HCT116 (cell line): Measurements from ENCODE around the gene MKNK1. TPM values are rescaled to one million over a fixed set of nuclear protein-coding genes. Genes with fewer than 3 reads are reported as not detected.

Experiments
- ATAC-seq: fragments of 200-7000 bp; cut with Tn5 transposase; 2 replicates; pipeline ENCODE4 v1.9.1; 2020; ENCODE audit warnings: mild to moderate bottlenecking, moderate library complexity
- BruUV-seq: library from RNA; stranded (reverse); fragments of 400-500 nt; replicated peaks from 2 replicates; lab custom pipeline; 2021; lab: Mats Ljungman, UMichigan
- CTCF ChIA-PET: fragments of 300-600 bp; sonication (Branson Sonifier 250); formaldehyde crosslinking; loops from one replicate; lab custom pipeline; 2021; ENCODE audit warnings: antibody characterized with exemption; lab: Charles Lee
- POLR2A ChIA-PET: fragments of 300-600, 350-600 bp; sonication (Branson Sonifier 250); formaldehyde crosslinking; loops from one replicate; lab custom pipeline; 2021; ENCODE audit warnings: antibody characterized with exemption; lab: Charles Lee
- RAD21 ChIA-PET, 2 experiments: fragments of 300-600 bp; sonication (Branson Sonifier 250); formaldehyde crosslinking; loops; one replicate each; lab custom pipeline; 2023; ENCODE audit warnings: low total read pairs in 2 of 2; ENCODE audit not compliant: uncharacterized antibody in 2 of 2, unreplicated experiment in 2 of 2, low non-redundant PET in 1 of 2; lab: Charles Lee
- DNase-seq: peaks from one replicate; pipeline ENCODE4 v3.0.0-alpha.2; 2010; ENCODE audit warnings: low read depth, low spot score
- H2AFZ ChIP-seq: fragments of 200-600 bp; shearing (Covaris generic), sonication (generic); 2 replicates; pipeline ENCODE4 v1.6.1; 2017; ENCODE audit warnings: low read depth, mixed run types, mixed read lengths, antibody characterized with exemption, low read length; ENCODE audit not compliant: poor library complexity, severe bottlenecking
- H3K27ac ChIP-seq: 2 replicates; pipeline ENCODE4 v1.5.1; 2012; ENCODE audit warnings: low read depth, low read length
- H3K27me3 ChIP-seq: fragments of 200-600 bp; sonication (generic); 2 replicates; pipeline ENCODE4 v1.6.1; 2016; ENCODE audit warnings: mixed run types, low read length, mixed read lengths; ENCODE audit not compliant: insufficient read depth
- H3K36me3 ChIP-seq, 2 experiments: fragments of 200-500 bp in 1 of 2; fragments of 200-600 bp in 1 of 2; sonication (Bioruptor generic) in 1 of 2; sonication (generic) in 1 of 2; 2 replicates each; pipeline versions ENCODE4 v1.5.1 to v1.6.1; 2014 to 2016; ENCODE audit warnings: low read length in 2 of 2, inconsistent platforms in 1 of 2, mixed read lengths in 1 of 2, mixed run types in 1 of 2; ENCODE audit not compliant: insufficient read depth in 2 of 2, control insufficient read depth in 1 of 2
- H3K4me1 ChIP-seq, 2 experiments: fragments of 200-600 bp in 1 of 2; sonication (generic) in 1 of 2; 2 replicates each; pipeline versions ENCODE4 v1.5.1 to v1.6.1; 2012 to 2017; ENCODE audit warnings: low read length in 2 of 2, inconsistent platforms in 1 of 2, mild to moderate bottlenecking in 1 of 2, mixed read lengths in 1 of 2, mixed run types in 1 of 2, moderate library complexity in 1 of 2; ENCODE audit not compliant: insufficient read depth in 2 of 2, control insufficient read depth in 1 of 2
- H3K4me2 ChIP-seq: fragments of 200-600 bp; sonication (generic); 2 replicates; pipeline ENCODE4 v1.6.1; 2017; ENCODE audit warnings: mixed run types, low read length, mixed read lengths
- H3K4me3 ChIP-seq, 2 experiments: fragments of 200-600 bp in 1 of 2; sonication (generic) in 1 of 2; replicated peaks in 1 of 2; 2 replicates each; pipeline ENCODE4 v1.5.1; 2011 to 2016; ENCODE audit warnings: low read length in 2 of 2, control low read depth in 1 of 2, low read depth in 1 of 2, mild to moderate bottlenecking in 1 of 2, mixed read lengths in 1 of 2, mixed run types in 1 of 2
- H3K79me2 ChIP-seq: fragments of 200-600 bp; sonication (generic); 2 replicates; pipeline ENCODE4 v1.6.1; 2017; ENCODE audit warnings: mild to moderate bottlenecking, mixed run types, low read length, moderate library complexity, mixed read lengths; ENCODE audit not compliant: insufficient read depth
- H3K9ac ChIP-seq: fragments of 200-600 bp; sonication (generic); 2 replicates; pipeline ENCODE4 v1.6.1; 2016; ENCODE audit warnings: low read length, mixed read lengths
- H3K9me2 ChIP-seq: fragments of 200-600 bp; sonication (generic), shearing (Covaris generic); 2 replicates; pipeline ENCODE4 v1.6.1; 2017; ENCODE audit warnings: mixed run types, mild to moderate bottlenecking, moderate library complexity; ENCODE audit not compliant: insufficient read depth
- H3K9me3 ChIP-seq, 2 experiments: fragments of 200-500 bp in 1 of 2; fragments of 200-600 bp in 1 of 2; sonication (Bioruptor generic) in 1 of 2; sonication (generic) in 1 of 2; 2 replicates each; pipeline ENCODE4 v1.6.1; 2014 to 2017; ENCODE audit warnings: low read length in 2 of 2, mixed read lengths in 2 of 2, inconsistent platforms in 1 of 2, low read depth in 1 of 2, mild to moderate bottlenecking in 1 of 2, mixed run types in 1 of 2, moderate library complexity in 1 of 2; ENCODE audit not compliant: control insufficient read depth in 1 of 2, insufficient read depth in 1 of 2
- H4K20me1 ChIP-seq: fragments of 200-600 bp; sonication (generic), shearing (Covaris generic); 2 replicates; pipeline ENCODE4 v1.6.1; 2017; ENCODE audit warnings: mixed run types, mild to moderate bottlenecking, moderate library complexity; ENCODE audit not compliant: insufficient read depth
- CBX3 ChIP-seq: IDR thresholded peaks from 2 replicates; pipeline ENCODE4 v1.6.1; 2012; ENCODE audit warnings: low read depth
- EGR1 ChIP-seq: IDR thresholded peaks from 2 replicates; pipeline ENCODE4 v1.6.1; 2012; ENCODE audit warnings: low read depth
- EZH2phosphoT487 ChIP-seq: fragments of 200-600 bp; IDR thresholded peaks from 2 replicates; pipeline ENCODE4 v1.6.1; 2018; ENCODE audit warnings: antibody characterized with exemption, borderline replicate concordance
- JUND ChIP-seq: IDR thresholded peaks from 2 replicates; pipeline ENCODE4 v1.6.1; 2012
- POLR2A ChIP-seq: IDR thresholded peaks from 2 replicates; pipeline ENCODE4 v1.7.0; 2011; ENCODE audit warnings: borderline replicate concordance; ENCODE audit not compliant: insufficient read depth, insufficient read length; ENCODE audit errors: extremely low read depth
- POLR2AphosphoS5 ChIP-seq: IDR thresholded peaks from 2 replicates; pipeline ENCODE4 v1.6.1; 2011; ENCODE audit warnings: mild to moderate bottlenecking, low read depth, low read length, moderate library complexity
- SIN3A ChIP-seq: IDR thresholded peaks from 2 replicates; pipeline ENCODE4 v1.6.1; 2012; ENCODE audit warnings: low read depth
- SP1 ChIP-seq: IDR thresholded peaks from 2 replicates; pipeline ENCODE4 v1.6.1; 2012; ENCODE audit warnings: low read depth
- SRF ChIP-seq: IDR thresholded peaks from 2 replicates; pipeline ENCODE4 v1.6.1; 2012; ENCODE audit warnings: low read depth
- TCF7L2 ChIP-seq: IDR thresholded peaks from 2 replicates; pipeline ENCODE4 v1.7.0; 2011; ENCODE audit warnings: borderline replicate concordance, inconsistent platforms; ENCODE audit not compliant: insufficient read depth, insufficient read length; ENCODE audit errors: extremely low read depth
- YY1 ChIP-seq: IDR thresholded peaks from 2 replicates; pipeline ENCODE4 v1.6.1; 2011; ENCODE audit warnings: low read length, low read depth, moderate library complexity, mild to moderate bottlenecking; ENCODE audit not compliant: insufficient replicate concordance; ENCODE audit errors: extremely low read depth
- ZFX ChIP-seq: fragments of 450-650 bp; IDR thresholded peaks from 2 replicates; pipeline ENCODE4 v1.6.1; 2017
- intact Hi-C: fragments of 100-400 bp; cut with micrococcal nuclease; formaldehyde crosslinking; loops from 2 replicates; pipeline ENCODE4 v1.10.0; 2022
- total RNA-seq: library from RNA; stranded (reverse); gene quantifications from one replicate; pipeline ENCODE4 v1.2.1, GENCODE V29; 2021; ENCODE audit not compliant: unreplicated experiment
- TF ChIP-seq, protein P1 (sequence below): IDR thresholded peaks from 2 replicates; pipeline ENCODE4 v1.6.1; 2011; ENCODE audit warnings: mild to moderate bottlenecking, low read length, moderate library complexity; ENCODE audit not compliant: insufficient replicate concordance; ENCODE audit errors: extremely low read depth
- TF ChIP-seq, protein P2 (sequence below), 3 experiments: fragments of 200-600 bp in 1 of 3; sonication (generic) in 1 of 3; IDR thresholded peaks in 2 of 3; conservative IDR thresholded peaks in 1 of 3; 2 replicates each; pipeline ENCODE4 v1.5.1; 2012 to 2017; ENCODE audit warnings: low read depth in 2 of 3, low read length in 2 of 3, antibody characterized with exemption in 1 of 3, borderline replicate concordance in 1 of 3, control low read depth in 1 of 3, mild to moderate bottlenecking in 1 of 3, mixed read lengths in 1 of 3, mixed run types in 1 of 3, moderate library complexity in 1 of 3; ENCODE audit not compliant: insufficient read depth in 1 of 3

The MKNK1 gene
- total RNA-seq, 1 experiment from 2014 or later, result 30.9 TPM

DNA sequence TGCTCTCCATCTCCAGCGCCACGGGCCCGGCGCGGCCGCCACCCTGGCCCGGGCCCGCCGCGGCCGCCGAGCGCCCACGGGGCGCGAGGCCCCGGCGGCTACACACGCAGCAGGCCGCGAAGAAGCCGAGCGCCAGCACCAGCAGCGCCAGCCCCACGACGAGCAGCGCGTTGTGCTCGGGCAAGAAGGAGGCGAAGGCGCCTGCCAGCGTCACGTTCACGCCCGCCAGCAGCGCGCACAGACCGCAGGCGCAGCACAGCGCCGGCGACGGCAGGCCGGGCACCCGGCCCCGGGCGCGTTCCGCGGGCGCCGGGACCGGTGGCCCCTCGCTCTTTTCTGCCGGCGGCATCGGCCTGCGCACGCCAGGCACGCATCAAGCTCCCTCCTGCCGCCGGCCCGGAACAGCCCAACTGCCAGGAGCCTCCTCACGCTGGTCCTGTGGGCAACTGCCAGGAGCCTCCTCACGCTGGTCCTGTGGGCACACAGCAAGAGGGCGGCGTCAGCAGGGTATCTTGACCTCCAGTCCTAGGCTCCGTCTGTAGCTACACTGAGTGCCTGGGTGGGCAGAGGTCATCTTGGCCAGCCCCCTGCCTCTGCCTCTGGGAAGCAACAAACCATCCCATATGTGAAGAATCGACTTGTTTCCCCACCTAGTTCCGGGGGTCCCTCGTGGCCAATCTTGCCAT is 70.7 kb downstream of the MKNK1 start:
- ATAC-seq (no peak), DNase-seq (no peak)
- no peaks in the 10 kb centered on the region for H3K9me3 ChIP-seq
- POLR2A ChIA-PET, result no interaction called here
- H2AFZ ChIP-seq, result no peak overlapping the region
- no TSS peak for BruUV-seq
- TF ChIP-seq SIN3A, result no peak
- TF ChIP-seq EGR1, result no peak
- TF ChIP-seq POLR2AphosphoS5, result no peak
- no peak for TF ChIP-seq ZFX
- H3K4me2 ChIP-seq, result no peak overlapping the region
- H3K79me2 ChIP-seq, result no peaks in the 10 kb centered on the region
- H3K9ac ChIP-seq, result no peak overlapping the region
- no peak overlapping the region for H3K27ac ChIP-seq
- H3K4me3 ChIP-seq, result no peak overlapping the region
- no peaks in the 10 kb centered on the region for H3K9me2 ChIP-seq
- CTCF ChIA-PET, result interaction anchor here (0.9 kb wide), 1 partner anchor 45 kb away, joined by 3 read pairs; no protein-coding TSS in a partner anchor
- no peaks in the 10 kb centered on the region for H3K36me3 ChIP-seq
- 0 out of 2 replicates have a peak, but pooled peaks cover 3% of the 10 kb centered on the region for H3K27me3 ChIP-seq
- intact Hi-C loops, result no loop called here
- H4K20me1 ChIP-seq, result no peaks in the 10 kb centered on the region
- H3K4me1 ChIP-seq, result peaks cover 2 to 13% of the 10 kb centered on the region in 2 experiments; a peak in 3 of 4 replicates
- RAD21 ChIA-PET, result no interaction called here

DNA sequence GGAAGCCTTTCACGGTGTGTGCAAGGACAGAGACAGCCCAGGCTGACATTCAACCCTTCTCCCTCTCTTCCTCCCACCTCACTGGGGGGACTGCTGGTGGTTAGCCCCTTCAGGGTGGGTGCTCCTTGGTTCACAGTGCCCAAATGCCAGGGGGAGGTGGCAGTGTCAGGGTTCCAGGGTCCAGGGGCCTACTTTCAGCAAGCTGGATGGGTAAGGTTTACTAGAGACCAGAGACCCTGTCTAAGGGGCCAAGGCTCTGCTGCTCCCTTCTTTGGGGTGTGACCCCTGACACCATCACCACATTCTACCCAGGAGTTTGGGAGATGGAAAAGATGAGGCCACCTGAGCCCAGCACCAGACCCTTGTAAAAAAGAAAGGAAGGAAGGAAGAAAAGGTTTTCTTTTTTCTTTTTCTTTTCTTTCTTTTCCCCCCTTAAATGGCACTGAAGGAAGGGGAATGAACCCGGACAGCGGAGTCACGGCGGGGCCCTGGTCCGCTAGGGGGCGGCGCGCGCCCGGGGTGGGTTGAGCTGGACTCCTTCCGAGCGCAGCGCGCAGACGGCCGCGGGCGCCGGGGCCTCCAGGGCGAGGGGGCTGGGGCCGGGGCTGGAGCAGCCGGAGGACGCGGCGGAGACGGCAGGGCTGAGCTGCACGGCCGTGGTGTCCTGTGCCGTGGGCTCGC is 71.4 kb downstream of the MKNK1 start:
- Histone ChIP-seq H3K36me3 (no peaks in the 10 kb centered on the region), H3K4me3 (no peak overlapping the region), H3K9ac (no peak overlapping the region), H3K27ac (no peak overlapping the region), H3K4me2 (no peak overlapping the region), H2AFZ (no peak overlapping the region), H3K79me2 (no peaks in the 10 kb centered on the region), H3K9me2 (no peaks in the 10 kb centered on the region), H4K20me1 (no peaks in the 10 kb centered on the region), H3K9me3 (no peaks in the 10 kb centered on the region), H3K4me1 (peaks cover 2 to 13% of the 10 kb centered on the region in 2 experiments; a peak in 3 of 4 replicates), H3K27me3 (no peaks in the 10 kb centered on the region)
- POLR2A ChIA-PET, result no interaction called here
- TF ChIP-seq TCF7L2 (no peak), JUND (no peak), YY1 (no peak), EGR1 (no peak), POLR2A (no peak), SP1 (no peak), CBX3 (no peak), EZH2phosphoT487 (no peak), SRF (no peak), SIN3A (no peak)
- TF ChIP-seq, protein P1, sequence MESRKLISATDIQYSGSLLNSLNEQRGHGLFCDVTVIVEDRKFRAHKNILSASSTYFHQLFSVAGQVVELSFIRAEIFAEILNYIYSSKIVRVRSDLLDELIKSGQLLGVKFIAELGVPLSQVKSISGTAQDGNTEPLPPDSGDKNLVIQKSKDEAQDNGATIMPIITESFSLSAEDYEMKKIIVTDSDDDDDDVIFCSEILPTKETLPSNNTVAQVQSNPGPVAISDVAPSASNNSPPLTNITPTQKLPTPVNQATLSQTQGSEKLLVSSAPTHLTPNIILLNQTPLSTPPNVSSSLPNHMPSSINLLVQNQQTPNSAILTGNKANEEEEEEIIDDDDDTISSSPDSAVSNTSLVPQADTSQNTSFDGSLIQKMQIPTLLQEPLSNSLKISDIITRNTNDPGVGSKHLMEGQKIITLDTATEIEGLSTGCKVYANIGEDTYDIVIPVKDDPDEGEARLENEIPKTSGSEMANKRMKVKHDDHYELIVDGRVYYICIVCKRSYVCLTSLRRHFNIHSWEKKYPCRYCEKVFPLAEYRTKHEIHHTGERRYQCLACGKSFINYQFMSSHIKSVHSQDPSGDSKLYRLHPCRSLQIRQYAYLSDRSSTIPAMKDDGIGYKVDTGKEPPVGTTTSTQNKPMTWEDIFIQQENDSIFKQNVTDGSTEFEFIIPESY, result no peak
- TF ChIP-seq, protein P2, sequence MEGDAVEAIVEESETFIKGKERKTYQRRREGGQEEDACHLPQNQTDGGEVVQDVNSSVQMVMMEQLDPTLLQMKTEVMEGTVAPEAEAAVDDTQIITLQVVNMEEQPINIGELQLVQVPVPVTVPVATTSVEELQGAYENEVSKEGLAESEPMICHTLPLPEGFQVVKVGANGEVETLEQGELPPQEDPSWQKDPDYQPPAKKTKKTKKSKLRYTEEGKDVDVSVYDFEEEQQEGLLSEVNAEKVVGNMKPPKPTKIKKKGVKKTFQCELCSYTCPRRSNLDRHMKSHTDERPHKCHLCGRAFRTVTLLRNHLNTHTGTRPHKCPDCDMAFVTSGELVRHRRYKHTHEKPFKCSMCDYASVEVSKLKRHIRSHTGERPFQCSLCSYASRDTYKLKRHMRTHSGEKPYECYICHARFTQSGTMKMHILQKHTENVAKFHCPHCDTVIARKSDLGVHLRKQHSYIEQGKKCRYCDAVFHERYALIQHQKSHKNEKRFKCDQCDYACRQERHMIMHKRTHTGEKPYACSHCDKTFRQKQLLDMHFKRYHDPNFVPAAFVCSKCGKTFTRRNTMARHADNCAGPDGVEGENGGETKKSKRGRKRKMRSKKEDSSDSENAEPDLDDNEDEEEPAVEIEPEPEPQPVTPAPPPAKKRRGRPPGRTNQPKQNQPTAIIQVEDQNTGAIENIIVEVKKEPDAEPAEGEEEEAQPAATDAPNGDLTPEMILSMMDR (IDR thresholded peaks at IDR 0.05 in 2 of 3, conservative IDR thresholded peaks at IDR 0.05 in 1 of 3; ENCODE audit: borderline replicate concordance in 1 of 3, insufficient read depth in 1 of 3, low read depth in 2 of 3, low read length in 2 of 3), result no peak
- CTCF ChIA-PET, result interaction anchor here (1.2 kb wide), 1 partner anchor 85 kb away, joined by 5 read pairs; no protein-coding TSS in a partner anchor
- RAD21 ChIA-PET, result no interaction called here
- DNase-seq, result no peak
- intact Hi-C loops, result no loop called here
- BruUV-seq, result no TSS peak
- ATAC-seq, result no peak
